Naive thymus-derived CD4-positive, alpha-beta T cell (primary cell): ENCODE data around the gene KIAA1671. TPM values are rescaled to one million over a fixed set of nuclear protein-coding genes. Genes with fewer than 3 reads are reported as not detected.

ENCODE experiments used
- ATAC-seq: fragments of 150-1000 bp; cut with Tn5 transposase; 2 replicates; pipeline ENCODE4 v1.10.0; 2021; ENCODE audit warnings: mild to moderate bottlenecking, moderate library complexity
- CTCF ChIA-PET: fragments of 350-600 bp; sonication (Branson Sonifier 250); formaldehyde crosslinking; loops from one replicate; lab custom pipeline; 2021; ENCODE audit warnings: antibody characterized with exemption; lab: Charles Lee
- POLR2A ChIA-PET: fragments of 350-600 bp; sonication (Branson Sonifier 250); formaldehyde crosslinking; loops from one replicate; lab custom pipeline; 2021; ENCODE audit warnings: antibody characterized with exemption, inconsistent platforms; lab: Charles Lee
- DNase-seq, 9 donors: peaks; one replicate each; pipeline versions ENCODE4 v3.0.0 to v3.0.0-alpha.2; 2020 to 2022; ENCODE audit warnings: mixed read lengths in 1 of 9
- H3K27ac ChIP-seq: one replicate; pipeline ENCODE4 v1.7.0; 2013; ENCODE audit warnings: mild to moderate bottlenecking, low read depth, low read length, moderate library complexity
- H3K27me3 ChIP-seq, 2 donors: one replicate each; pipeline ENCODE4 v1.7.0; 2013; ENCODE audit warnings: low read length in 2 of 2, mild to moderate bottlenecking in 2 of 2, moderate library complexity in 2 of 2; ENCODE audit not compliant: control insufficient read depth in 2 of 2, insufficient read depth in 2 of 2
- H3K36me3 ChIP-seq, 3 experiments: 1 replicate in 2 of 3; 2 replicates in 1 of 3; pipeline ENCODE4 v1.7.0; 2013; ENCODE audit warnings: low read length in 3 of 3, mild to moderate bottlenecking in 3 of 3, moderate library complexity in 1 of 3; ENCODE audit not compliant: insufficient read depth in 3 of 3, control insufficient read depth in 2 of 3
- H3K4me1 ChIP-seq, 2 donors: one replicate each; pipeline ENCODE4 v1.7.0; 2013; ENCODE audit warnings: low read length in 2 of 2, mild to moderate bottlenecking in 2 of 2, moderate library complexity in 1 of 2; ENCODE audit not compliant: control insufficient read depth in 2 of 2, insufficient read depth in 2 of 2
- H3K4me3 ChIP-seq: 2 replicates; pipeline ENCODE4 v1.7.0; 2013; ENCODE audit warnings: mild to moderate bottlenecking, low read length
- H3K9me3 ChIP-seq, 3 experiments: 1 replicate in 2 of 3; 2 replicates in 1 of 3; pipeline ENCODE4 v1.7.0; 2013; ENCODE audit warnings: low read length in 3 of 3; ENCODE audit not compliant: control insufficient read depth in 2 of 3
- H3K27ac Mint-ChIP-seq, 9 donors: one replicate each; pipeline ENCODE4 v1.8.0; 2020 to 2022; ENCODE audit warnings: mixed read lengths in 9 of 9, mild to moderate bottlenecking in 8 of 9, moderate library complexity in 5 of 9, inconsistent platforms in 2 of 9
- H3K27me3 Mint-ChIP-seq, 5 donors: one replicate each; pipeline ENCODE4 v1.8.0; 2021 to 2022; ENCODE audit warnings: mixed read lengths in 5 of 5, mild to moderate bottlenecking in 1 of 5
- H3K36me3 Mint-ChIP-seq, 5 donors: one replicate each; pipeline ENCODE4 v1.8.0; 2020 to 2022; ENCODE audit warnings: mixed read lengths in 5 of 5, mild to moderate bottlenecking in 3 of 5, inconsistent platforms in 1 of 5
- H3K4me1 Mint-ChIP-seq, 7 donors: one replicate each; pipeline ENCODE4 v1.8.0; 2020 to 2022; ENCODE audit warnings: mixed read lengths in 7 of 7, mild to moderate bottlenecking in 3 of 7, inconsistent platforms in 1 of 7
- H3K4me3 Mint-ChIP-seq, 10 donors: one replicate each; pipeline ENCODE4 v1.8.0; 2020 to 2022; ENCODE audit warnings: mild to moderate bottlenecking in 10 of 10, mixed read lengths in 10 of 10, moderate library complexity in 6 of 10, inconsistent platforms in 2 of 10
- H3K9me3 Mint-ChIP-seq, 11 donors: one replicate each; pipeline ENCODE4 v1.8.0; 2020 to 2022; ENCODE audit warnings: mixed read lengths in 11 of 11, mild to moderate bottlenecking in 4 of 11, inconsistent platforms in 1 of 11, moderate library complexity in 1 of 11
- intact Hi-C, 2 donors: fragments of 100-400 bp; cut with micrococcal nuclease; formaldehyde crosslinking; loops; one replicate each; pipeline ENCODE4 v1.15.1; 2023
- polyA plus RNA-seq, 2 donors: library from polyadenylated mRNA; unstranded; fragments of 300-500 nt; fragmentation: Illumina TruSeq; gene quantifications; one replicate each; pipeline ENCODE4 v1.2.3, GENCODE V29; 2021
- total RNA-seq, 6 experiments: library from RNA in 5 of 6; stranded (reverse) in 5 of 6; gene quantifications; 1 replicate in 5 of 6; 2 replicates in 1 of 6; pipeline ENCODE4 v1.2.3 and lab custom pipeline; 2021 to 2026

KIAA1671 gene
- total and polyA plus RNA-seq, 7 experiments from 2014 or later = 0.47 to 19.0 (median 4.2) TPM

GRCh38 chr22:24926849-24927579, 25.5 kb upstream of the KIAA1671 start:
- ATAC-seq = no peak
- CTCF ChIA-PET = no interaction called here

GRCh38 chr22:24928322-24928721, 24.2 kb upstream of the KIAA1671 start:
- Mint-ChIP-seq H3K4me1 (no peaks in the 10 kb centered on the region), H3K9me3 (peaks cover 0 to 6% (median 0%) of the 10 kb centered on the region in 11 donors), H3K4me3 (no peak overlapping the region), H3K27ac (no peak overlapping the region), H3K27me3 (peaks cover 4 to 26% (median 6%) of the 10 kb centered on the region in 5 donors), H3K36me3 (peaks cover 0 to 4% (median 0%) of the 10 kb centered on the region in 5 donors)
- POLR2A ChIA-PET = no interaction called here
- Histone ChIP-seq H3K27me3 (no peaks in the 10 kb centered on the region), H3K36me3 (no peaks in the 10 kb centered on the region), H3K9me3 (no peaks in the 10 kb centered on the region), H3K27ac (no peak overlapping the region), H3K4me3 (no peak overlapping the region), H3K4me1 (no peaks in the 10 kb centered on the region)
- intact Hi-C loops = no loop called here
- CTCF ChIA-PET = no interaction called here
- DNase-seq = no peak
- ATAC-seq = no peak

More at GRCh38 chr22:24926849-24927579, 25.5 kb upstream of the KIAA1671 start:
- Mint-ChIP-seq H3K27me3 (peaks cover 4 to 19% (median 6%) of the 10 kb centered on the region in 5 donors), H3K4me3 (no peak overlapping the region), H3K9me3 (peaks cover 0 to 6% (median 0%) of the 10 kb centered on the region in 11 donors), H3K36me3 (peaks cover 0 to 4% (median 0%) of the 10 kb centered on the region in 5 donors), H3K4me1 (no peaks in the 10 kb centered on the region), H3K27ac (no peak overlapping the region)
- no peaks in the 10 kb centered on the region for H3K9me3 ChIP-seq
- H3K36me3 ChIP-seq = no peaks in the 10 kb centered on the region
- intact Hi-C loops = no loop called here
- H3K4me3 ChIP-seq = no peak overlapping the region
- no peaks in the 10 kb centered on the region for H3K4me1 ChIP-seq
- POLR2A ChIA-PET = interaction anchor here (0.5 kb wide), 1 partner anchor 244 kb away, joined by 4 read pairs; no protein-coding TSS in a partner anchor
- no peaks in the 10 kb centered on the region for H3K27me3 ChIP-seq
- no peak overlapping the region for H3K27ac ChIP-seq
- no peak for DNase-seq

- no peak overlapping the region for H3K4me3 Mint-ChIP-seq
- H3K4me3 ChIP-seq = no peak overlapping the region
- ChIA-PET CTCF (no interaction called here), POLR2A (no interaction called here)
- H3K9me3 Mint-ChIP-seq = peaks cover 0 to 6% (median 0%) of the 10 kb centered on the region in 11 donors
- H3K4me1 Mint-ChIP-seq = no peaks in the 10 kb centered on the region
- peaks cover 4 to 26% (median 6%) of the 10 kb centered on the region in 5 donors for H3K27me3 Mint-ChIP-seq
- H3K27me3 ChIP-seq = no peaks in the 10 kb centered on the region
- no peak overlapping the region for H3K27ac Mint-ChIP-seq
- ATAC-seq (no peak), DNase-seq (no peak)
- no peaks in the 10 kb centered on the region for H3K9me3 ChIP-seq
- intact Hi-C loops = no loop called here
- no peaks in the 10 kb centered on the region for H3K4me1 ChIP-seq
- no peak overlapping the region for H3K27ac ChIP-seq
- no peaks in the 10 kb centered on the region for H3K36me3 ChIP-seq
- H3K36me3 Mint-ChIP-seq = peaks cover 0 to 4% (median 0%) of the 10 kb centered on the region in 5 donors
Measured at GRCh38 chr22:24930678-24931077, 21.8 kb upstream of the KIAA1671 start.

GRCh38 chr22:24935771-24936483, 16.6 kb upstream of the KIAA1671 start:
- no peaks in the 10 kb centered on the region for H3K9me3 Mint-ChIP-seq
- no peaks in the 10 kb centered on the region for H3K4me1 Mint-ChIP-seq
- intact Hi-C loops = loop anchor here in 1 of 2 donors (5.0 kb wide), 1 partner anchor 236 kb away; no protein-coding TSS in a partner anchor
- peaks cover 0 to 17% (median 0%) of the 10 kb centered on the region in 5 donors for H3K27me3 Mint-ChIP-seq
- ChIA-PET CTCF (no interaction called here), POLR2A (no interaction called here)
- Histone ChIP-seq H3K9me3 (no peaks in the 10 kb centered on the region), H3K27ac (no peak overlapping the region), H3K4me1 (no peaks in the 10 kb centered on the region), H3K4me3 (no peak overlapping the region), H3K36me3 (no peaks in the 10 kb centered on the region), H3K27me3 (peaks cover 0 to 4% of the 10 kb centered on the region in 2 donors)
- H3K27ac Mint-ChIP-seq = no peak overlapping the region
- no peak for DNase-seq
- no peak for ATAC-seq
- no peaks in the 10 kb centered on the region for H3K36me3 Mint-ChIP-seq
- H3K4me3 Mint-ChIP-seq = no peak overlapping the region

- no peak overlapping the region for H3K4me3 Mint-ChIP-seq
- no peak overlapping the region for H3K27ac ChIP-seq
- H3K27me3 ChIP-seq = peaks cover 0 to 4% of the 10 kb centered on the region in 2 donors
- peaks cover 0 to 10% (median 0%) of the 10 kb centered on the region in 5 donors for H3K27me3 Mint-ChIP-seq
- intact Hi-C loops = loop anchor here in 1 of 2 donors (5.0 kb wide), 1 partner anchor 235 kb away; no protein-coding TSS in a partner anchor
- no peaks in the 10 kb centered on the region for H3K4me1 Mint-ChIP-seq
- H3K36me3 Mint-ChIP-seq = no peaks in the 10 kb centered on the region
- H3K9me3 ChIP-seq = no peaks in the 10 kb centered on the region
- H3K36me3 ChIP-seq = no peaks in the 10 kb centered on the region
- no peaks in the 10 kb centered on the region for H3K4me1 ChIP-seq
- CTCF ChIA-PET = interaction anchor here (2.5 kb wide), 1 partner anchor 111 kb away, joined by 15 read pairs; no protein-coding TSS in a partner anchor
- no peak overlapping the region for H3K4me3 ChIP-seq
- no peaks in the 10 kb centered on the region for H3K9me3 Mint-ChIP-seq
- DNase-seq = no peak
- no peak for ATAC-seq
- H3K27ac Mint-ChIP-seq = no peak overlapping the region
- POLR2A ChIA-PET = no interaction called here
Measured at GRCh38 chr22:24937114-24937513, 15.4 kb upstream of the KIAA1671 start.

- H3K9me3 Mint-ChIP-seq = no peaks in the 10 kb centered on the region
- Histone ChIP-seq H3K27me3 (peaks cover 0 to 4% of the 10 kb centered on the region in 2 donors), H3K9me3 (no peaks in the 10 kb centered on the region), H3K4me3 (no peak overlapping the region), H3K36me3 (no peaks in the 10 kb centered on the region), H3K27ac (no peak overlapping the region), H3K4me1 (no peaks in the 10 kb centered on the region)
- no peak overlapping the region for H3K27ac Mint-ChIP-seq
- ChIA-PET POLR2A (no interaction called here), CTCF (interaction anchor here (0.6 to 2.5 kb wide), 4 partner anchors 30 to 184 kb away, joined by 3 to 15 read pairs (median 4); no protein-coding TSS in a partner anchor)
- H3K27me3 Mint-ChIP-seq = peaks cover 0 to 15% (median 4%) of the 10 kb centered on the region in 5 donors
- DNase-seq = peak in 6 of 9 donors; percentile 25 to 48 (median 34)
- H3K4me3 Mint-ChIP-seq = no peak overlapping the region
- intact Hi-C loops = loop anchor here (1.0 to 5.0 kb wide), 3 partner anchors 109 to 233 kb away; no protein-coding TSS in a partner anchor
- no peaks in the 10 kb centered on the region for H3K4me1 Mint-ChIP-seq
- H3K36me3 Mint-ChIP-seq = no peaks in the 10 kb centered on the region
- peak; percentile 73 for ATAC-seq
Measured at GRCh38 chr22:24938741-24939341, 13.7 kb upstream of the KIAA1671 start.
